ENCODE measurements around the gene JMJD7. TPM values are rescaled to one million over a fixed set of nuclear protein-coding genes. Genes with fewer than 3 reads are reported as not detected.

Gene JMJD7
- total RNA-seq, 1 experiment from 2014 or later = 13.5 TPM

DNA sequence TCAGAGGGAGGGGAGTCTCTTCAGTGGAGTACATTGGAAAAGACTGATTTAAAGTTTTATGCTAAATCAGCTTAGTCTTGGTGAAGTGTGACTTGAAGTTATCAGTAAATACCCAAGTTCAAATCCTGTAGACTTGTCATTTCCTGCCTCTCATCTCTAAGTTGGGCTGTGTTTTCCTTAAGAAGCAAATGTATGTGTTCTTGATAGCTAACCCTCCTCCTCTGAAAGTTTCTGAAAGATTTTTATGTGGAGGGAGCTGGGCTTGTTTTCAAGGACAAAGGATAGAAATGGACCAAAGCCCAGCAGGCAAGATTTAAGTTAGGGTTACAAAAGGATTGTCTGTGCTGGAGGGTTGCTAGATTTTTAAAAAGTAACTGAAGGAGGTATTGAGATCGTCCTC lies 49.4 kb upstream of the JMJD7 start (continued):
- TF ChIP-seq REST (IDR thresholded peaks at IDR 0.05; ENCODE audit: low read depth) = no peak

DNA sequence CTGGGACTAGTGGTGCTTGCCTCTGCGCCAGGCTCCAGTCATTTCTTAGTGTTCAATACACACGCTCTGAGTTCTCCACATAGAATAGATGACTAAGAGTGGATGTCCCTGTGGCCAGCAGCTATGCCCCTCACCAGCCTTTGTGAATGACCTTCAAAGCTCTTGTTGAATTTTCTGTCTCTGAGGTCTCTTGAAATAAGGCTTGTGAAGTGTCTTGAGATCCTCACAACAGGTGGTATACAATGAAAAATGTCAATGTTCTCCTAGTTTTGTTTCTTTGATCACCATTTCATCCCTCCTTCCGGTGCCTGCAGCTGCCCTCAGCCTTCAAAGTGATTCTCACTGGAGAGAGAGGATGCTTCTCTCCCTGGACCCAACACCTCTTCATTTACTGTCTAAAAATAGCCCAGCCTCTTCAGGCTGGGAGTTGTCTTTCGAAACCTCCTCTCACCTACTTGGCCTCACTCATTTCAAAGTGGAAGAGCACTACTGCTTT lies 48.2 kb upstream of the JMJD7 start:
- TF ChIP-seq TCF7L2 (IDR thresholded peaks at IDR 0.05; ENCODE audit: borderline replicate concordance, extremely low read depth, insufficient read depth, insufficient read length) = no peak
- TF ChIP-seq SRF (IDR thresholded peaks at IDR 0.05; ENCODE audit: low read depth) = no peak
- TF ChIP-seq YY1 (IDR thresholded peaks at IDR 0.05; ENCODE audit: extremely low read depth, insufficient replicate concordance, low read depth, low read length) = no peak
- no peak for TF ChIP-seq REST (IDR thresholded peaks at IDR 0.05; ENCODE audit: low read depth)
- no peak for TF ChIP-seq ZFX (IDR thresholded peaks at IDR 0.05)
- TF ChIP-seq EGR1 (IDR thresholded peaks at IDR 0.05; ENCODE audit: low read depth) = no peak
- TF ChIP-seq POLR2A (IDR thresholded peaks at IDR 0.05; ENCODE audit: borderline replicate concordance, extremely low read depth, insufficient read depth, insufficient read length) = no peak
- TF ChIP-seq, protein P1, sequence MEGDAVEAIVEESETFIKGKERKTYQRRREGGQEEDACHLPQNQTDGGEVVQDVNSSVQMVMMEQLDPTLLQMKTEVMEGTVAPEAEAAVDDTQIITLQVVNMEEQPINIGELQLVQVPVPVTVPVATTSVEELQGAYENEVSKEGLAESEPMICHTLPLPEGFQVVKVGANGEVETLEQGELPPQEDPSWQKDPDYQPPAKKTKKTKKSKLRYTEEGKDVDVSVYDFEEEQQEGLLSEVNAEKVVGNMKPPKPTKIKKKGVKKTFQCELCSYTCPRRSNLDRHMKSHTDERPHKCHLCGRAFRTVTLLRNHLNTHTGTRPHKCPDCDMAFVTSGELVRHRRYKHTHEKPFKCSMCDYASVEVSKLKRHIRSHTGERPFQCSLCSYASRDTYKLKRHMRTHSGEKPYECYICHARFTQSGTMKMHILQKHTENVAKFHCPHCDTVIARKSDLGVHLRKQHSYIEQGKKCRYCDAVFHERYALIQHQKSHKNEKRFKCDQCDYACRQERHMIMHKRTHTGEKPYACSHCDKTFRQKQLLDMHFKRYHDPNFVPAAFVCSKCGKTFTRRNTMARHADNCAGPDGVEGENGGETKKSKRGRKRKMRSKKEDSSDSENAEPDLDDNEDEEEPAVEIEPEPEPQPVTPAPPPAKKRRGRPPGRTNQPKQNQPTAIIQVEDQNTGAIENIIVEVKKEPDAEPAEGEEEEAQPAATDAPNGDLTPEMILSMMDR (IDR thresholded peaks at IDR 0.05 in 2 of 3, conservative IDR thresholded peaks at IDR 0.05 in 1 of 3; ENCODE audit: borderline replicate concordance in 1 of 3, insufficient read depth in 1 of 3, low read depth in 2 of 3, low read length in 2 of 3) = no peak
- no peak for TF ChIP-seq CBX3 (IDR thresholded peaks at IDR 0.05; ENCODE audit: low read depth)
- TF ChIP-seq EZH2phosphoT487 (IDR thresholded peaks at IDR 0.05; ENCODE audit: borderline replicate concordance) = no peak
- TF ChIP-seq POLR2AphosphoS5 (IDR thresholded peaks at IDR 0.05; ENCODE audit: low read depth, low read length) = no peak
- TF ChIP-seq, protein P2, sequence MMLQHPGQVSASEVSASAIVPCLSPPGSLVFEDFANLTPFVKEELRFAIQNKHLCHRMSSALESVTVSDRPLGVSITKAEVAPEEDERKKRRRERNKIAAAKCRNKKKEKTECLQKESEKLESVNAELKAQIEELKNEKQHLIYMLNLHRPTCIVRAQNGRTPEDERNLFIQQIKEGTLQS (IDR thresholded peaks at IDR 0.05) = no peak
- ATAC-seq = no peak
- CTCF ChIA-PET = no interaction called here

More for the DNA sequence above, 48.2 kb upstream of the JMJD7 start:
- Histone ChIP-seq H3K4me2 (ENCODE audit: low read length) (no peak overlapping the region), H3K9me3 (ENCODE audit: control insufficient read depth in 1 of 2, insufficient read depth in 1 of 2, low read depth in 1 of 2, low read length in 2 of 2) (no peaks in the 10 kb centered on the region), H2AFZ (ENCODE audit: low read depth, low read length, poor library complexity, severe bottlenecking) (no peak overlapping the region), H3K9ac (ENCODE audit: low read length) (no peak overlapping the region), H3K4me1 (ENCODE audit: control insufficient read depth in 1 of 2, insufficient read depth in 2 of 2, low read length in 2 of 2) (peaks cover 6 to 24% of the 10 kb centered on the region in 2 experiments), H3K79me2 (ENCODE audit: insufficient read depth, low read length) (peaks cover 35% of the 10 kb centered on the region), H3K9me2 (ENCODE audit: insufficient read depth) (no peaks in the 10 kb centered on the region), H4K20me1 (ENCODE audit: insufficient read depth) (no peaks in the 10 kb centered on the region; the same call in 1 of the 2 replicates), H3K27ac (ENCODE audit: low read depth, low read length) (no peak overlapping the region), H3K4me3 (replicated peaks in 1 of 2; ENCODE audit: low read depth in 1 of 2, low read length in 2 of 2) (no peak overlapping the region), H3K36me3 (ENCODE audit: control insufficient read depth in 1 of 2, insufficient read depth in 2 of 2, low read length in 2 of 2) (no peaks in the 10 kb centered on the region), H3K27me3 (ENCODE audit: insufficient read depth, low read length) (no peaks in the 10 kb centered on the region)
- DNase-seq (ENCODE audit: low read depth, low spot score) = no peak
- ChIA-PET POLR2A (interaction anchor here (1.6 kb wide), 1 partner anchor 11 kb away, joined by 3 read pairs; no protein-coding TSS in a partner anchor), RAD21 (ENCODE audit: low non-redundant PET in 1 of 2, low total read pairs in 2 of 2, uncharacterized antibody in 2 of 2, unreplicated experiment in 2 of 2) (no interaction called here)
- BruUV-seq (replicated peaks) = no TSS peak
- intact Hi-C loops (cut with micrococcal nuclease) = no loop called here

All from HCT116 (cell line).